GM18526 (cell line): ENCODE data around the gene CD2.

Experiments used
- POLR2A ChIP-seq: IDR thresholded peaks from 3 replicates; pipeline ENCODE4 v1.6.1; 2011; ENCODE audit not compliant: insufficient read length; ENCODE audit errors: extremely low read depth

Gene CD2

GRCh38 chr1:116740746-116741145 is 13.5 kb upstream of the CD2 start:
- TF ChIP-seq POLR2A: no peak

GRCh38 chr1:116741836-116742565 is 12.2 kb upstream of the CD2 start:
- TF ChIP-seq POLR2A: no peak

GRCh38 chr1:116743535-116743934 is 10.7 kb upstream of the CD2 start:
- no peak for TF ChIP-seq POLR2A

- TF ChIP-seq POLR2A: no peak
Measured at GRCh38 chr1:116748272-116748671, 6.0 kb upstream of the CD2 start.

GRCh38 chr1:116751146-116751545 is 3.1 kb upstream of the CD2 start:
- TF ChIP-seq POLR2A: no peak

GRCh38 chr1:116751621-116752020 is 2.6 kb upstream of the CD2 start:
- no peak for TF ChIP-seq POLR2A

- no peak for TF ChIP-seq POLR2A
Measured at GRCh38 chr1:116753312-116753711, 918 bp upstream of the CD2 start.

GRCh38 chr1:116755066-116755465 is 836 bp downstream of the CD2 start:
- TF ChIP-seq POLR2A: no peak

GRCh38 chr1:116755681-116756080 is 1.5 kb downstream of the CD2 start:
- no peak for TF ChIP-seq POLR2A

- TF ChIP-seq POLR2A: no peak
Measured at GRCh38 chr1:116759636-116760035, 5.4 kb downstream of the CD2 start.

GRCh38 chr1:116760487-116760886 is 6.3 kb downstream of the CD2 start:
- TF ChIP-seq POLR2A: no peak

- TF ChIP-seq POLR2A: no peak
Measured at GRCh38 chr1:116760996-116761665, 6.9 kb downstream of the CD2 start.

GRCh38 chr1:116762281-116762680 is 8.1 kb downstream of the CD2 start:
- no peak for TF ChIP-seq POLR2A

- TF ChIP-seq POLR2A: no peak
Measured at GRCh38 chr1:116762781-116763115, 8.5 kb downstream of the CD2 start.

GRCh38 chr1:116763116-116763786 is 9.0 kb downstream of the CD2 start:
- no peak for TF ChIP-seq POLR2A

- TF ChIP-seq POLR2A: no peak
Measured at GRCh38 chr1:116763787-116764465, 9.7 kb downstream of the CD2 start.
